ENCODE results near the gene HOXC6. TPM values are rescaled to one million over a fixed set of nuclear protein-coding genes. Genes with fewer than 3 reads are reported as not detected.
A peak's percentile ranks its signal among the peaks of the same experiment; 100 is the strongest.

Gene HOXC6
- total RNA-seq, 1 donor from 2014 or later = 0.21 TPM

DNA sequence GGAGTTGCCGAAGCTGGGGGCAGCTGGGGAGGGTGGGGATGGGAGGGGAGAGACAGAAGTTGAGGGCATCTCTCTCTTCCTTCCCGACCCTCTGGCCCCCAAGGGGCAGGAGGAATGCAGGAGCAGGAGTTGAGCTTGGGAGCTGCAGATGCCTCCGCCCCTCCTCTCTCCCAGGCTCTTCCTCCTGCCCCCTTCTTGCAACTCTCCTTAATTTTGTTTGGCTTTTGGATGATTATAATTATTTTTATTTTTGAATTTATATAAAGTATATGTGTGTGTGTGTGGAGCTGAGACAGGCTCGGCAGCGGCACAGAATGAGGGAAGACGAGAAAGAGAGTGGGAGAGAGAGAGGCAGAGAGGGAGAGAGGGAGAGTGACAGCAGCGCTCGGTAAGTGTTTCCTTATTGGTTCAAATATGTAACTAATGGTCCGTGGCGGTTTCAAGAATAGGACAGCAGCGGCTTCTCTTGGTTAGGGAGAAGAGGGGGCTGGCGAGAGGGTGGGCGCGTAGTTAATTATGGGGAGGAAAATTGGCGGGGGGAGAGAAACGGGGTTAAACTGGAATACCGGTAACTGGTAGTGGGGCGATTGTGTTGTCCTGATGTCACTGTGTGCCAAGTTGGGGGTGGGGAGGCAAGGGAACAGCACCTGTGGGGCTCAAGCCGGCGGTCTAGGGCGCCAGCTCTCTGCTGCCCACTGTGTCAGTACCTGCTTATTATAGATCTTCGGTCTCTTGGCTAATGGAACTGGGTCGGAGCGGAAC is 11.0 kb upstream of the HOXC6 start:
- Mint-ChIP-seq H3K27ac (ENCODE audit: unreplicated experiment) (no peak overlapping the region), H3K9me3 (ENCODE audit: unreplicated experiment) (no peaks in the 10 kb centered on the region), H3K4me3 (ENCODE audit: unreplicated experiment) (peak overlapping the region; percentile 80), H3K27me3 (ENCODE audit: unreplicated experiment) (peaks cover 40% of the 10 kb centered on the region), H3K36me3 (ENCODE audit: low read depth, unreplicated experiment) (no peaks in the 10 kb centered on the region), H3K4me1 (ENCODE audit: unreplicated experiment) (peaks cover 19% of the 10 kb centered on the region)
- DNase-seq (ENCODE audit: low spot score) = no peak
- TF ChIP-seq CTCF (IDR thresholded peaks at IDR 0.05; ENCODE audit: unreplicated experiment) = no peak

GRCh38 chr12:54017878-54018467 is 10.3 kb upstream of the HOXC6 start:
- H3K4me1 Mint-ChIP-seq (ENCODE audit: unreplicated experiment) = peaks cover 19% of the 10 kb centered on the region
- no peaks in the 10 kb centered on the region for H3K36me3 Mint-ChIP-seq (ENCODE audit: low read depth, unreplicated experiment)
- no peak overlapping the region for H3K27ac Mint-ChIP-seq (ENCODE audit: unreplicated experiment)
- TF ChIP-seq CTCF (IDR thresholded peaks at IDR 0.05; ENCODE audit: unreplicated experiment) = no peak
- DNase-seq (ENCODE audit: low spot score) = peak; percentile 66
- H3K27me3 Mint-ChIP-seq (ENCODE audit: unreplicated experiment) = peaks cover 43% of the 10 kb centered on the region
- H3K4me3 Mint-ChIP-seq (ENCODE audit: unreplicated experiment) = no peak overlapping the region
- H3K9me3 Mint-ChIP-seq (ENCODE audit: unreplicated experiment) = no peaks in the 10 kb centered on the region

DNA sequence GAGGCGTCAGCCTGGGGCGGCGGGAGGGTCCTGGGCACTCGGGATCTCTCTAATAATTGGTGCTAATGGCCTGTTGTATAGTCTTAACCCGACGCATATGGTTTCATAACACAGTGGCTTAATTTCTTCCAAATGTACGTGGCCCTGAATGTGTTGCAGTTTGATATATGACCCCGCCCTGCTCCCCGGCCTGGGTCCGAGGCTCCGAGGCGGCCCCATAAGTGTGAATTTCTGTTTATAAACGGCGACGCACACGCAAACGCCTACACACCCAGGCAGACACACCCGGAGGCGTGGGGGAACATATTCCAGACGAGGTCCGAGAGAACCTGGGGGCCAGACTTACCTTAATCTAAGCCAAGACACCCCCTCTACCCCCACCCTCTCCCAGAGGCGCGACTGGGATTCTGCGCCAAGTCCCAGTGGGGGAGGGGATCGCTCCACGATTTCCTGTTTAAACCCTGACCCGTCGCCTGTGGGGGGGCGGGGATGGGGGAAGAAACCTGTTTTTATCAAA is 9.7 kb upstream of the HOXC6 start:
- H3K9me3 Mint-ChIP-seq (ENCODE audit: unreplicated experiment) = no peaks in the 10 kb centered on the region
- no peak overlapping the region for H3K4me3 Mint-ChIP-seq (ENCODE audit: unreplicated experiment)
- peaks cover 14% of the 10 kb centered on the region for H3K4me1 Mint-ChIP-seq (ENCODE audit: unreplicated experiment)
- DNase-seq (ENCODE audit: low spot score) = no peak
- no peak for TF ChIP-seq CTCF (IDR thresholded peaks at IDR 0.05; ENCODE audit: unreplicated experiment)
- H3K27ac Mint-ChIP-seq (ENCODE audit: unreplicated experiment) = no peak overlapping the region
- peaks cover 38% of the 10 kb centered on the region for H3K27me3 Mint-ChIP-seq (ENCODE audit: unreplicated experiment)
- H3K36me3 Mint-ChIP-seq (ENCODE audit: low read depth, unreplicated experiment) = no peaks in the 10 kb centered on the region

DNA sequence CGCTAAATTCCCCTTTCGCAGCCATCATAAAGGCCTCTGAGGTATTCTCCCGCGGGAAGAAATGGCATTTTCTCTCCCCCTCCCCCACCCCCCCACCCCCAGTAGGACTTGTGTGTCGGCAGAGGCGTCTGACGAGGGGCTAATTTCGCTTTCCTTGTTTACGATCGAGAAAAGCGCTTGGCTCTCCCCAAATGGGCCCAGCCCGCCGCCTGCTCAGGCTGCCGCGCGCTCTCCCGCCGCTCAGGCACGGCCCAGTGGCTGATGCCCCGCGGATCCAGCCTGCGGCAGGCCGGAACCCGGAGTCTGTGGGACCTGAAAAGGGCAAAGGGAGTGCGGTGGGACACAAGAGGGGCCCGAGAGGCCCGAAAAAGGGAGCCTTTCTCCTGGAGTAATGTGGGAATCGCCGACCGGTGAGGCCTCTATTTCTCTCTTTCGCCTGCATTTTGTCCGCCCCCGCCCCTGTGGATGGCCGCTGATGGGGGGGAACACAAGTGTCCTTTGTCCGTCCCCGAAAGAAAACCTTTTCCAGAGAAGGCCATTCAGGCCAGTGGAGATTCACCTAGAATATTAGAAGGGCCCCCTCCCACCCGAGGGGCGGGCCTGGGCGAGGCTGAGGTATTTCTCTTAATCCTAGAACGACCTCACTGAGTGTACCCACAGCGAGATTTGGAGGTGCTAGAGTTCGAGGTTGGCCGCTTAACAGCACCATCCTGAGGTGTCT is 9.0 kb upstream of the HOXC6 start:
- peaks cover 40% of the 10 kb centered on the region for H3K27me3 Mint-ChIP-seq (ENCODE audit: unreplicated experiment)
- no peak overlapping the region for H3K27ac Mint-ChIP-seq (ENCODE audit: unreplicated experiment)
- no peak overlapping the region for H3K4me3 Mint-ChIP-seq (ENCODE audit: unreplicated experiment)
- no peak for TF ChIP-seq CTCF (IDR thresholded peaks at IDR 0.05; ENCODE audit: unreplicated experiment)
- no peaks in the 10 kb centered on the region for H3K36me3 Mint-ChIP-seq (ENCODE audit: low read depth, unreplicated experiment)
- H3K9me3 Mint-ChIP-seq (ENCODE audit: unreplicated experiment) = no peaks in the 10 kb centered on the region
- peaks cover 14% of the 10 kb centered on the region for H3K4me1 Mint-ChIP-seq (ENCODE audit: unreplicated experiment)
- DNase-seq (ENCODE audit: low spot score) = no peak

Measured in endothelial cell (in vitro differentiated cells).